GM19351 (cell line): ENCODE data around the gene KDM7A.
A peak's percentile ranks its signal among the peaks of the same experiment; 100 is the strongest.

Experiments used
- ATAC-seq: cut with Tn5 transposase; IDR thresholded peaks from one replicate; pipeline ENCODE4 v1.9.1; 2021; ENCODE audit warnings: mild to moderate bottlenecking, moderate library complexity; ENCODE audit not compliant: unreplicated experiment

KDM7A gene

GRCh38 chr7:140096459-140096858 lies 80.3 kb downstream of the KDM7A start:
- no peak for ATAC-seq

- no peak for ATAC-seq
These were observed 83.4 kb downstream of the KDM7A start for GRCh38 chr7:140093375-140093774.

- no peak for ATAC-seq
These were observed 91.3 kb downstream of the KDM7A start for GRCh38 chr7:140085447-140085846.

DNA sequence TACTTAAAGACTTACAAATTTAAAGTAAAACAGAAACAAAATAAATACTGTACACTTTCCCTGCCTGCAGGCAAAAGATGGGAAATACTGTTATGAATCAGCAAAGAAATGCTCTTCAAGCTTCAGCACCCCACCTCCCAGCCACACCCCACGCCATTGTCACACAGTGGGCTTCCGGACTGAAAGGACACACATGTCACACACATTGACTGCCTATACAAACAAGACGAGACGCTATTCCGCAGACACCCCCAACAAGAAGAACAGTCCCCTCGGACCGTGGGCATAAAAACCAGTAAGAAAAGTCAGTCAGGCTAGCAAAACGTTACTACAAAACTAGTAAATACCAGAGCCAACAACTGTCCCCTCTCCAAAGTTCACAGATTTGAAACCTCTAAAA lies 91.8 kb downstream of the KDM7A start:
- ATAC-seq = peak; percentile 100

DNA sequence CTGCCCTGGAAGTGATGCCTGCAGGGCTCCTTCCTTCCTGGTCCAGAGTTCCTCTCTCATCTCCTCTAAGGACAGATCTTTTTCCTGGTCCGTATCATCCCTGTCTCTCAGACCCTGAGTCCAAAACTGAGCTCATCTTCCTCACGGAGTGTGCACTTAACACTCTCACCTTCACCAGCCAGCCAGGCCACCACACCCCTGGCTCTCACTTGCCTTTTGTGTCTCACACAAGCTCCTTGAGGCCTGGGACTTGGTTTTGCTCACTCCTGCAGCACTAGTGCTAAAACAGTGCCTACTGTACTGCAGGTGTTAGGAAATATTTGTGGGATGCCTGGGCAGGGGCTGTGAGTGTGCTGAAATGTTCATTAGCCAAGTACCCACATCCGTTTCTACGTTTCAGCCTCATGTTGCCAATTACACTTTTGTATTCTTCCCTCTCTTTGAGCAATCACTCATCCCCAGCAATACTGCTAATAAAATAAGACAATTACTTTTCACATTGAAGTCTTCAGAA lies 92.6 kb downstream of the KDM7A start:
- no peak for ATAC-seq

- ATAC-seq = no peak
These were observed 94.0 kb downstream of the KDM7A start for GRCh38 chr7:140082770-140083169.

DNA sequence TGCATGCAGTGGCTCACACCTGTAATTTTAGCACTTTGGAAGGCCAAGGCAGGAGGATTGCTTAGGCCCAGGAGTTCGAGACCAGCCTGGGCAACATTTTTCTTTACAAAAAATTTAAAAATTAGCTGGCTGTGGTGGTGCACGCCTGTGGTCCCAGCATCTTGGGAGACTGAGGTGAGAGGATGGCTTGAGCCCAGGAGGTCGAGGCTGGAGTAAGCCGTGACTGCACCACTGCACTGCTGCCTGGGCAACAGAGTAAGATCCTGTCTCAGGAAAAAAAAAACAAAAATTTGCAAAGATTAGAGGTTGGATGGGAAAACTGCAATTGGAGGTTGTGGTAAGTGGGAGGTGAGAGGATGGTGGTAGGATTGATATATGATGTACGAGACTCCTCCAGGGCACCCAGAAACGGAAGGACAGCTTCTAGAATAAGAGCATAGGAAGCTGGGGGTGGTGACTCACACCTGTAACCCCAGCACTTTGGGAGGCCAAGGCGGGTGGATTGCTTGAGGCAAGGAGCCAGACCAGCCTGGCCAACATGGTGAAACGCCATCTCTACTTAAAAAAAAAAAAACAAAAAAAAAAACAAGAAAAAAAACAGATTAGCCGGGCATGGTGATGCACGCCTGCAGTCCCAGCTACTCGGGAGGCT lies 94.9 kb downstream of the KDM7A start:
- ATAC-seq = no peak

- ATAC-seq = no peak
These were observed 95.9 kb downstream of the KDM7A start for GRCh38 chr7:140080919-140081318.

DNA sequence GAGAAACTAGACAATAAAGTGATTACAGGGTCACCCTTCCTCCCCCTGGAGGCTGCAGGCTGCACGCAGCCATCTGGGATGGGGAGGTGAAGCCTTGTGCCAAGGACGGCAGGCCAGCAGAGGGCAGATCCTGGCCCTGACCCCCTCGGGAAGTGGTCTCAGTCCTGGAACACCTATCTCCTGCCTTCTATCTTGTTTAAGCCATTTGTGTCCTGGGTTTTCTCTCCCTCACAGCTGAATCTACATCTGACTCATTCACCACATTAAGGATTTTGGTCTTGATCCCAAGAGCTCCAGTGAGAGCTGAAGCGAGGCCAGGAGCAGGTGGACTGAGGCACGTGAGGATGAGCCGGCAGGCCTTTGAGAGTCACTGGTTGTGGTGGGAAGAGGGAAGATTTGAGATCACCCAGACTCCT lies 97.7 kb downstream of the KDM7A start:
- ATAC-seq = no peak

- no peak for ATAC-seq
These were observed 98.4 kb downstream of the KDM7A start for GRCh38 chr7:140078392-140078791.

DNA sequence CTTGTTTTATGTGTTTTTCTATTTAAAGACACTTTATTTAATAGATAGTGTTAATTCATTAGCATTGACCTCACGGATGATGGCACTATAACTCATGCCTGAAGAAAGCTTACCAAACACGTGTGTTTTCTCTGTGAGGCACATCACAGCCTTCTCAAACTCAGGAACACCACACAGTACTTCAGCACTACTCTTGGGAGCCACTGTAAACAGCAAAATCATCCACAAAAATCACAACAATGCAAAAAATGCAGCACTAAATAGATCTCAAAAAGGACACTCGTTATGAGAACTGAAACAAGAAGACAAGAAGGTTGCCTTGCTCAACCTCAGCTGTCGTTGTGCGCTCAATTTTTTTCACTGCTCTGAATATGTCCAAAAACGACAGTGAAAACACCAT lies 102.0 kb downstream of the KDM7A start:
- no peak for ATAC-seq

- no peak for ATAC-seq
These were observed 106.2 kb downstream of the KDM7A start for GRCh38 chr7:140070546-140070945.

DNA sequence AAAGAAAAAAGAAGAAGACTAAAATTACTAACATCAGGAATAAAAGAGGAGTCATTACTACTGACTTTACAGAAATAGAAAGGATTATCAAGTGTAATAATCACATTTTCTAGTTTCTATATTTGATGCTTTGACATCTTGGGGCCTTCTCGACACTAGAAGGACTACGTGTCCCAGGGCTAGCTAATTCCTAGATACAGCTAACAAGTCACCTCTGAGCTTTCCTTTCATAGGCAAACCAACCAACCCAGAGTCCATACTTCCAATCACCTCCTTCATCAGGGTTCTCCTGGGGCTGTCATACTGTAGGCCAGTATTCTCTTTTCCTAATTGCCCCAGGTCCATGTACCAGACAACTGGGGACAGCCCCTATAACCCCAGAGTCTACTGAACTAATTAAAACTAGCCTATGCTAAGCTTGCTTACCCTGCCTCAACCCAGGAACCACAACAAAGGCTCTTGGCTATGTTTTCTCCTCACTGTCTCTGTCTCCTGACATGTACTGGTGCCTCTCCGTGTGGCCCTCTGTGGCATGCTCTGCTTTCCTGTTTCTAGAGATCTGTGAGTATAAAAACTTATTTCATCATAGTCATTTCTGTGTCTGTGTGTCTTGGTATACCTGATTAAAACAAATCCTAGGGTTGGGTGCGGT lies 107.4 kb downstream of the KDM7A start:
- ATAC-seq = no peak

DNA sequence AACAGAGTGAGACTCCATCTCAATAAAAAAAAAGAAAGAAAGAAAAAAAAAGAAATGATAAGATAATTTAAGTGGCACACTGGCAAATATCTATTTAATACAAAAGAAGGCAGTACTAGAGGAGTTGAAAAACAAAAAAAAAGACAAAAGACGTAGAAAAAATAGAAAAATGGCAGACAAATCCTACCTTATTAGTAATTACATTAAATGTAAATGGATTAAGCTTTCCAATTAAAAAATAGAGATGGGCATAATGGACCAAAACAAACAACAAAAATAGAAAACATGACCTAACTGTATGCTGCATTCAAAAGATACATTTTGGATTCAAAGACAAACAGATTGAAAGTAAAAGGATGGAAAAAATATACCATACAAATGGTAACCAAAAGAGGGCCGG lies 108.8 kb downstream of the KDM7A start:
- no peak for ATAC-seq

DNA sequence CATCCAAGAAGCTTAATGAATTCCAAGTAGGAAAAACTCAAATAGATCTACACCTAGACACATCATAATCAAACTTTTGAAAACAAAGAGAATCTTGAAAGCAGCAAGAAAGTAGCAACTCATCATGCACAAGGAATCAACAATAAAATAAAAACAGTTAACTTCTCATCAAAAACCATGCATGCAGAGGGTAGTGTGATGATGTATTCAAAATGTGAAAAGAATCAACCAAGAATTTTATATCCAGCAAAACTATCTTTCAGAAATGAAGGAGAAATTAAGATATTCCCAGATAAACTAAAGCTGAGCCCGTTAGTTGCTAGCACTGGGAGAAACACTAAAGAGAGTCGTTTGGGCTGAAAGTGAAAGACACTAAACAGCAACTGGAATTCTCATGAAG lies 109.7 kb downstream of the KDM7A start:
- no peak for ATAC-seq

GRCh38 chr7:140062528-140063299 lies 114.1 kb downstream of the KDM7A start, which contains the start of gene PARP12:
PARP12 (minus strand) TSS chr7:140062951; CDS start chr7:140062847, 104 bp downstream.
- peak; percentile 95 for ATAC-seq

GRCh38 chr7:140062118-140062527 lies 114.7 kb downstream of the KDM7A start:
- ATAC-seq = peak; percentile 24

GRCh38 chr7:140061607-140061930 lies 115.2 kb downstream of the KDM7A start:
- ATAC-seq = no peak

DNA sequence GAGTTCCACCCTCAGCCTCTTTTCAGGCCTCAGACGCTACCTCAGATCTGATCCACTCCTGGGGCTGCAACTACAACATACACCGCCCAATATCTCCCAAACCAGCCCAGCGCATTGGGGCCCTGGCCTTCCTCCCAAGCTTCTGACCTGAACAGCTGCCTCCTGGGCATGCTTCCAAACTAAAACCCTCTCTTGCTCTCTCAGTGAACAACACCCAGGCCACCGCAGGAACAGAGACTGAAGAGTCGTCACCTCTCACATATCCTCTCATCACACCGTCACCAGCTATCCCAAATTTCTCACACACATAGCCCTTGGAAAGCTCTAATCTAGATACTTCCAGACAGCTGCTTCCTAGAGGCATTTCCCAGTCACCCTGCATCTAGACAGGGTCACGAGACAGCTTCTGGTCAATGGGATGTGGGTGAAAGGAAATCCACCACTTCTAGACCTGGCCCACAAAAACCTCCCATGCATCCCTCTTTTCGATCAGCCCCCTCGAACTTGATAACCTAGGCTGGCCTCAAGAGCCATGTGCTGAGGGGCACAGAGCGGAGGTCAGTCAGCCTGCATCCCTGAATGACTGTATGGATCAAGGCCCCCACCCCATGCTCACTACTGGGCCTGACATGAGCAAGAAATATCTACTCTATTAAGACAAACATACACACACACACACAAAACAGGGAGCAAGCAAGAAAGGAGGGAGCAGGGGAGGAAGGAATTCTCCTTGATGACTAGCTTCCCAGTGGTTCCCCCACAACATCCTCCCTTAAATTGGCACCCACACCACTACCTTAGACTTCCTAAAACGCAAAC lies 115.8 kb downstream of the KDM7A start:
- no peak for ATAC-seq

DNA sequence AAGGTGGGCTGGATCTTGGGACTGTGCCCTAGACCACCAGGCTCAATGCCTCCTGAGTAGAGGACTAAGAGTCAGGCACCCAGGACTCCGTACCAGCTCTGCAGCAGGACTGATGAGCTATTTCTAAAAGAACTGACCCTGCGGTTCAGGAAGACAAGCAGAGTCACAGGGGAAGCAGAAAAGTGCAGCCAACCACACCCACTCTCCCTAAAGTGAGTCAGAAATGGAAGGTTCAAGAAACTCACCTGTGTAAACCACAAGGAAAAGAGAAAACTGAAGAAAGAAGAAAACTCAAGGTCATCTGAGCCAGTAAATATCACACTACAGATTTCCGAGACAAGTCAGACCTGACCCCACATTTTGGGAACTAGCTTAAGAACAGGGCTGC lies 116.5 kb downstream of the KDM7A start:
- no peak for ATAC-seq
